Activated T-helper 2 cell treated with anti-CD3 and anti-CD28 coated beads, Interferon-gamma antibody, Interleukin-2, Interleukin-4, amounts not matched to agents 10 μg/mL and 5 μg/mL and 100 μg/mL, durations not matched to agents 14 hours and 24 hours and 36 hours (primary cell): ENCODE data around the gene DUSP2. TPM values are rescaled to one million over a fixed set of nuclear protein-coding genes. Genes with fewer than 3 reads are reported as not detected.

ENCODE experiments used
- total RNA-seq: library from RNA; stranded (reverse); gene quantifications from 2 replicates; pipeline ENCODE4 v1.2.3, GENCODE V29; 2022

DUSP2 gene
- total RNA-seq, 1 donor from 2014 or later = 238 TPM

Other genes with a start within 250 kb of the DUSP2 start
- 69.4 and 75.5 TPM in 2 replicates for gene ANKRD36C, start 153.6 kb downstream of the DUSP2 start, total RNA-seq
- gene GPAT2, start 110.5 kb downstream of the DUSP2 start, total RNA-seq = 18.0 and 19.1 TPM in 2 replicates
- 0.09 and 0.21 TPM in 2 replicates for gene ADRA2B, start 28.9 kb downstream of the DUSP2 start, total RNA-seq
- gene ASTL, start 6.9 kb downstream of the DUSP2 start, total RNA-seq = 1.3 and 1.5 TPM in 2 replicates
- gene STARD7, start 63.4 kb upstream of the DUSP2 start, total RNA-seq = 201 and 206 TPM in 2 replicates
- gene TMEM127, start 120.6 kb upstream of the DUSP2 start, total RNA-seq = 29.0 and 30.4 TPM in 2 replicates
- 93.9 and 94.7 TPM in 2 replicates for gene CIAO1, start 120.8 kb upstream of the DUSP2 start, total RNA-seq
- gene SNRNP200, start 160.1 kb upstream of the DUSP2 start, total RNA-seq = 191 TPM in 2 replicates
- gene ITPRIPL1, start 179.9 kb upstream of the DUSP2 start, total RNA-seq = 44.8 and 45.0 TPM in 2 replicates
- 62.1 and 63.3 TPM in 2 replicates for gene NCAPH, start 190.3 kb upstream of the DUSP2 start, total RNA-seq